ENCODE measurements around the gene GMNN. TPM values are rescaled to one million over a fixed set of nuclear protein-coding genes. Genes with fewer than 3 reads are reported as not detected.

GMNN gene
- polyA plus RNA-seq, 1 donor = 15.7 TPM

DNA sequence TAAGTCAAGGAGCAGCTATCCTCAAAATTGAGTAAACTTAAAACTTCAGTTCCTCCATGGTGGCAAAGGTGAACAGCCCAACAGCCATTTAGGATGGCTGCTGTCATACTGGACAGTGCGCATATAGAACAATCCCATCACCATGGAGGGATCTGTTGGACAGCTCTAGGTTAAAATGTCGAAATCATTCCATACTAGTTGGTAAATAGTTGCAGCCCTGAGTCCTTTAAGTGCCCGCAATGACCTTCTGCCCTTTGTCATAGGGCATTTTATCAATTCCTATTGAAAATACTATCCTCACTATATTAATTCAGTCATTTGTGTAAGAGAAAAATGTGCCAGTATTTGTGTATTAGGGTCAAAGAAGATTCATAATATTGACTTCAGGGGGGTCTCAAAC is 32.8 kb downstream of the GMNN start:
- no peak for DNase-seq (ENCODE audit: low read depth)

- no peak for DNase-seq (ENCODE audit: low read depth)
Observed at GRCh38 chr6:24809728-24810127, 35.0 kb downstream of the GMNN start.

DNA sequence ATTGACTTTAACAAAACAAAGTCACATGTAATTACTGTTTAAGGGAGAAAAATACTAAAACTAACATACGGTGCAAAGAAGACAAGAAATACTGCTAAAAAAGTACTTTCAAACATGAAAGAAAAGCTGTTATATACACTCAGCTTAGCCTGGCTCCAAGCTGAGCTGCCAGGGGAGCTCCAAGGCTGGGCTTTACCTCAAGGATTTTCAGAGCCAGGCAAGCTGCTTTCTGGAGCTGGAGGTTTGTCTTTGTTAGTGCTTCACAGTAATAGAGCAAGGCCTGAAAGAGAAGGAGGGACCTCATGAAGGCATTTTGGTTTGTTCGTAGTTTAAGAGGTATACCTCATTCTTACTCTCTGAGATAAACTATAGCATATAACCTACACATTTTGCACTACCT is 43.6 kb downstream of the GMNN start:
- no peak for DNase-seq (ENCODE audit: low read depth)

DNA sequence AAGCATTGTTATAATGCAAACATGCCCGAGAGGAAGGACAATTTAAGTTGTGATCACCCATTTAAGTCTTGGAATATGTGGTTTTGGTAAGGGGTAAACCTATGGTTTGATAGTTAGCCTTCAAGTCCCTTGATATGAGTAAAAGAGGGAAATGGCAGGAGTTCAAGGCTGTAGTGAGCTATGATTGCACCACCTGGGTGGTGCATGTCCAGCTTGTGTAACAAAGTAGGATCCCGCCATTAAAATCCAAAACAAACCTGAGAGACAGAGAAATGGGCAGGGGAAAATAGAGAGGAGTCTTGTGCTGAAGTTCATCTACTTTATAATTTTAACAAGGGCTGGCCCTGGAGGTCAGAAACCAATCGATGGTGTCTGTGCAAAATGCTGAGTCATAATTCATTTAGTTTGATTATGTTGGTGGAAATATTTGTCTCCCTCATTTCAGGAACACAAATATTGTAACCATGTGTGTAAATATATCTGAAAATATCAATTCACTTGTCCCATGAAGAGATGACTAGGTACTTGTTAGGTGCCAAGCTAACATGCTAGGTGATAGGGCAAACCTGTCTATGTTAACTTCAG is 47.2 kb downstream of the GMNN start:
- DNase-seq (ENCODE audit: low read depth) = no peak

DNA sequence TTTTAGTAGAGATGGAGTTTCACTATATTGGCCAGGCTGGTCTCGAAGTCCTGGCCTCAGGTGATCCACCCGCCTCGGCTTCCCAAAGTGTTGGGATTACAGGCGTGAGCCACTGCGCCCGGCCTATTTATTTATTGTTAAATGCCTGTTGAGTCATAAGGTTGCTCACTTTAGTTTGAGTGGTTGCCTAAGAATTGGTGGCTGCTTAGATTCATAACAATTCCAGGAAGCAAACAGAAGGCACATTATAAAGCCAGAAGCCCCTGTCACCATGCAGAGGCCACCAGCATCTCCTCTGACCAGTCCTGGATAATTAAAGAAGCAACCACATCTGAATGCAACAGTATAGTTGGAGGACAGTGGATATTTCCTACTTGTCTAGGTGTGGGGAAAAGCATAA is 48.0 kb downstream of the GMNN start:
- no peak for DNase-seq (ENCODE audit: low read depth)

DNA sequence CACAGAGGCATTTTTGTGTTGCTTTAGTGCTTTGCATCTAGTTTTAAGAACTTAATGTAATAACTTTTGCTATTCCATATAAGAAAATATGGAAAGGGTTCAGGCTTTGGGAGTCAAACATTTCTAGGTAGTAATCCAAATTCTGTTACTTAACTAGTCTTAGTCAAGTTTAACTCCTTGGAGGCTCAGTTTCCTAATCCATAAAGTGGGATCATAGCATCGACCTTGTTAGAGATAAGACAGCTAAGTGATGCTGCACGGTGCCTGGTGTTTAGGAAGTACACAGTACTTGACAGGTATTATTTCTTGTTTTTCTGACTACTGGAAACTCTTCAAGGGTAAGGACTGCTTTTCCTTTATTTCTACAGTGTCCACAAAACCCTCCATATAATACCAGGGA is 48.4 kb downstream of the GMNN start:
- DNase-seq (ENCODE audit: low read depth) = no peak

DNA sequence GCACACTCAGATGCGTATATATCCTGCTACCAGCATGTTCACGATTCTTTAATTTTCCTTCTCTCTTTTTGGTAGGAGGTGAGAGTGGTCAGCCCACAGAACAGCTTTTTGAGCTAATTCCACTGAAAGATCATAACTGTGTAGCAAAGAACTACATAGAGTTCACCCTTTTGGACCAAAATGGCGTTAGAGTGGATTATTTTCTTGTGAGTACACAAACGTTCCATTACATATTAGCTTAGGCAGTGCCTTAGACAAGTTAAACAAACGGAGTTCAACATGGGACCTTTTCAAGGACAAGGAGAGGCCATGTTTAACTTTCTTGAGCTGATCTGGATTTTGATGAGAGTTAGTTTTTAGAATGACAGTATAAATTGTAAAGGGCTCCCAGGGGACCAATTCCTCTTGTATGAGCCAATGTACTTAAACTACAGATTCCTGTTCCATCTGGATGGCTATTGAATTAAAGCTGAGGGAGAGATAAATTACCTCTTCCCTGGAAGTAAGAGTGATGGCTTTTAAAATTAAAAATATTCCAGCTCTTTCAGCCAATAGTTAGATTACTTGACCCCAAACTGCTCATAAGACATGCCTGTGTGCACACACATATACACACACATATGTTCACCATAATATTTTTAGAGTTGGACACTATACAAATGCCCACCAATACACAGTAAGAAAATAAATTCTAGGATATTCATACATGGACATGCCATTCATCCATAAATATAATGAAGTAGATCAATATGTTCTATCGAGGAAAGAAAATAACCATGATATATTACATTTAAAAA is 49.6 kb downstream of the GMNN start:
- DNase-seq (ENCODE audit: low read depth) = peak; percentile 24

- no peak for DNase-seq (ENCODE audit: low read depth)
Observed at GRCh38 chr6:24825130-24825630, 50.4 kb downstream of the GMNN start.

DNA sequence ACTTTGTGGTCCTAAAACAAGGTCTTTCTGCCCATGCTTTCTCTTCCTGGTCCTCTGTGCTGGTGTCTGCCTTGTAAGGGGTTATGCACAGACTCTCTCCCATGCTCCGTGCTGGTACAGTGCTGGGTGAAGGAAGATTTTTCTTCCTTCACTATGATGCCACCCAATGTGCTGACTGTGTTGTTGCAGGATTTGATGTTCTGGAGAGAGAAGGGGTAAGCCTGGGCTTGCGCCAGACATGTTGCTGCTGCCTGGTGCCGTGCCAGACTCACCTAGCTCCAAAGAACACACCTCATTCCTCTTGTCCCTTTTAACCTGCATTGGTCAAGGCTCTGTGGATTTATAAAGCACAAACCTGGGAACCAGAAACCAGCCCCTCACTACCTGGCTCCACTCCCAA is 52.4 kb downstream of the GMNN start:
- DNase-seq (ENCODE audit: low read depth) = no peak

- no peak for DNase-seq (ENCODE audit: low read depth)
Observed at GRCh38 chr6:24827970-24828369, 53.2 kb downstream of the GMNN start.

GRCh38 chr6:24829657-24830056 is 54.9 kb downstream of the GMNN start:
- DNase-seq (ENCODE audit: low read depth) = no peak

DNA sequence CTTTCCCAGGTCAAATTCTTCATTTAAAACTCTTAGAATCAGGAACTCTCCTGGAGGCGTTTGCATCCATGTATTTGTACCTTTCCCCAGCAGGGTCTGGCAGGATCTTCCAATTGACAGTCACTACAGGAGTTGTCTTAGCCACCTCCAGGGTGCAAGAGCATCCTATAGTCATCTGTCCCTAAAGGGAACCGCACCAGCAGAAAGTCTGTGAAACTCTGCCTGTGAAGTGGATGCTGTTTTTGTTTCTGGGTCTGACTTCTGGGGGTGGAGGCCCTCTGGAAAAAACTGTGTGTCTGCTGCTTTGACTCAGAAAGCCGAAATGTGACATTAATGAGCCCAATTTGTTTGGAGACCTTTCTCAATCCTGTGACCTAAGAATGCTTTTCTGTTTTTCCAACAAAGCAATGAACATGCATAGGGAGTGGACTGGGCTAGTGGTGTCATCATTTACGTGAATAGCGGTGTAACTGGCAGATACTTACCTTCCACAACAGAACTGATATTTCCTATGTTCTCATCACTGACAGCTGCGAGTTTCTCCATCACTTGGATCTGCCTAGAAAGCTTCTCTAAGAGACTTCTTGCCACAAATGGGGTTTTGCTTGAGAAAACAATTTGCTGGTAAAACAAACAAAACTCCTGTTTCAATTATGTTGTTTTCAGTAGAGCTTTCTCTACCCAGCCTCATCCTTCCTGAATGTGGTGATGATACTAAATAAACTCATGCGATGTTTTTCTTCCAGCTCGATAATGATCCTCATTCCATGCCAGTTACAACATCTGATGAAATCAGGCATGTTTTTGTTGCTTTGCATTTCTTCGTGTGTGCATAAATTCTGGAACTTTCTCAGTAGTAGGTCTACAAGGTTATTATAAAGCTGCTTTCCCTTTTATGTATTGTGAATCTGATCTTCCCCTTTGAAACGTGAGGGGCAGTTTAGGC is 57.3 kb downstream of the GMNN start:
- no peak for DNase-seq (ENCODE audit: low read depth)

GRCh38 chr6:24832794-24833193 is 58.1 kb downstream of the GMNN start:
- DNase-seq (ENCODE audit: low read depth) = no peak

GRCh38 chr6:24833711-24834386 is 59.1 kb downstream of the GMNN start:
- DNase-seq (ENCODE audit: low read depth) = no peak

Other genes starting within 250 kb of the GMNN start
- gene KIAA0319, start 128.7 kb upstream of the GMNN start, polyA plus RNA-seq (ENCODE audit: insufficient read length) = 0.05 TPM
- 23.7 TPM for gene TDP2, start 108.0 kb upstream of the GMNN start, polyA plus RNA-seq (ENCODE audit: insufficient read length)
- 16.6 TPM for gene ACOT13, start 107.9 kb upstream of the GMNN start, polyA plus RNA-seq (ENCODE audit: insufficient read length)
- 76.3 TPM for gene C6orf62, start 55.8 kb upstream of the GMNN start, polyA plus RNA-seq (ENCODE audit: insufficient read length)
- gene ARMH2, start 24.0 kb downstream of the GMNN start, polyA plus RNA-seq (ENCODE audit: insufficient read length) = not detected
- gene RIPOR2, start 161.0 kb downstream of the GMNN start, polyA plus RNA-seq (ENCODE audit: insufficient read length) = 29.3 TPM

Measured in forelimb muscle (tissue), 1 donor.